HepG2 (cell line): ENCODE measurements around the gene GAREM1. TPM values are rescaled to one million over a fixed set of nuclear protein-coding genes. Genes with fewer than 3 reads are reported as not detected.

Source experiments
- AKNA ChIP-seq: sonication (generic); formaldehyde crosslinking; IDR thresholded peaks from 2 replicates; pipeline ENCODE4 v1.4.0; 2020; ENCODE audit warnings: missing genetic modification reagents, borderline replicate concordance
- CENPT ChIP-seq: sonication (generic); formaldehyde crosslinking; IDR thresholded peaks from 2 replicates; pipeline ENCODE4 v1.8.0; 2022; ENCODE audit warnings: low read depth, mild to moderate bottlenecking, moderate library complexity, missing genetic modification reagents
- FOXM1 ChIP-seq: sonication (generic); formaldehyde crosslinking; IDR thresholded peaks from 2 replicates; pipeline ENCODE4 v1.5.0; 2020; ENCODE audit warnings: missing genetic modification reagents
- HDAC6 ChIP-seq: fragments of 200-600 bp; sonication (generic); IDR thresholded peaks from 2 replicates; pipeline ENCODE4 v1.7.0; 2017; ENCODE audit warnings: mild to moderate bottlenecking, antibody characterized with exemption, low read length, low read depth
- MED1 ChIP-seq: sonication (generic); formaldehyde crosslinking; IDR thresholded peaks from 2 replicates; pipeline ENCODE4 v1.4.0; 2020; ENCODE audit warnings: missing genetic modification reagents
- MIER3 ChIP-seq: IDR thresholded peaks from 2 replicates; pipeline ENCODE4 v1.6.1; 2016; ENCODE audit warnings: missing compliant biosample characterization, borderline replicate concordance
- NFYB ChIP-seq: sonication (generic); formaldehyde crosslinking; IDR thresholded peaks from 2 replicates; pipeline ENCODE4 v1.4.0; 2020; ENCODE audit warnings: missing genetic modification reagents
- SOX5 ChIP-seq: IDR thresholded peaks from 2 replicates; pipeline ENCODE4 v1.6.1; 2016; ENCODE audit warnings: borderline replicate concordance
- TCF7L2 ChIP-seq: IDR thresholded peaks from 2 replicates; pipeline ENCODE4 v1.6.1; 2011; ENCODE audit warnings: mild to moderate bottlenecking, low read depth, low read length, moderate library complexity
- ZBTB38 ChIP-seq: sonication (generic); formaldehyde crosslinking; IDR thresholded peaks from 2 replicates; pipeline ENCODE4 v1.5.1; 2020; ENCODE audit warnings: mild to moderate bottlenecking, missing genetic modification reagents
- ZFX ChIP-seq: sonication (generic); formaldehyde crosslinking; IDR thresholded peaks from 2 replicates; pipeline ENCODE4 v1.4.0; 2020; ENCODE audit warnings: mild to moderate bottlenecking, low read depth, missing genetic modification reagents, moderate library complexity
- ZNF563 ChIP-seq: sonication (generic); formaldehyde crosslinking; IDR thresholded peaks from 2 replicates; pipeline ENCODE4 v1.8.0; 2022; ENCODE audit warnings: mild to moderate bottlenecking, moderate library complexity, missing genetic modification reagents
- polyA plus RNA-seq, 8 experiments: library from polyadenylated mRNA; depleted of rRNA in 3 of 8; stranded (reverse) in 7 of 8; unstranded in 1 of 8; fragments of >200 nt; fragmentation: Illumina TruSeq in 4 of 8; extraction: Trizol in 4 of 8; gene quantifications; 2 replicates each; pipeline versions ENCODE4 v1.2.1 to v1.2.3, GENCODE V29; 2011 to 2016; ENCODE audit warnings: low read depth in 4 of 8, missing spikeins in 1 of 8, mixed read lengths in 1 of 8; ENCODE audit not compliant: insufficient read depth in 1 of 8
- total RNA-seq, 5 experiments: library from RNA; depleted of rRNA; stranded (reverse); fragments of >200 nt; fragmentation: Illumina TruSeq; extraction: Trizol; gene quantifications; 2 replicates each; pipeline ENCODE4 v1.2.3, GENCODE V29; 2016; ENCODE audit warnings: low read depth in 1 of 5
- TF ChIP-seq, protein P1 (sequence below): IDR thresholded peaks from 2 replicates; pipeline ENCODE4 v1.6.1; 2016; ENCODE audit warnings: low read depth, missing genetic modification reagents, missing compliant biosample characterization
- TF ChIP-seq, protein P2 (sequence below): sonication (generic); formaldehyde crosslinking; IDR thresholded peaks from 2 replicates; pipeline ENCODE4 v1.4.0; 2020; ENCODE audit warnings: mild to moderate bottlenecking, missing genetic modification reagents
- TF ChIP-seq, protein P3 (sequence below): sonication (generic); formaldehyde crosslinking; IDR thresholded peaks from 2 replicates; pipeline ENCODE4 v1.4.0; 2020; ENCODE audit warnings: mild to moderate bottlenecking, low read depth, missing genetic modification reagents
- TF ChIP-seq, protein P4 (sequence below): sonication (generic); formaldehyde crosslinking; IDR thresholded peaks from 2 replicates; pipeline ENCODE4 v1.5.1; 2020; ENCODE audit warnings: missing genetic modification reagents, mild to moderate bottlenecking, borderline replicate concordance

GAREM1 gene
- total and polyA plus RNA-seq, 2 of the 13 experiments (the other 11 are each of a cell fraction or from before 2014, with no cell fraction given) = 2.5 to 2.9 TPM

DNA sequence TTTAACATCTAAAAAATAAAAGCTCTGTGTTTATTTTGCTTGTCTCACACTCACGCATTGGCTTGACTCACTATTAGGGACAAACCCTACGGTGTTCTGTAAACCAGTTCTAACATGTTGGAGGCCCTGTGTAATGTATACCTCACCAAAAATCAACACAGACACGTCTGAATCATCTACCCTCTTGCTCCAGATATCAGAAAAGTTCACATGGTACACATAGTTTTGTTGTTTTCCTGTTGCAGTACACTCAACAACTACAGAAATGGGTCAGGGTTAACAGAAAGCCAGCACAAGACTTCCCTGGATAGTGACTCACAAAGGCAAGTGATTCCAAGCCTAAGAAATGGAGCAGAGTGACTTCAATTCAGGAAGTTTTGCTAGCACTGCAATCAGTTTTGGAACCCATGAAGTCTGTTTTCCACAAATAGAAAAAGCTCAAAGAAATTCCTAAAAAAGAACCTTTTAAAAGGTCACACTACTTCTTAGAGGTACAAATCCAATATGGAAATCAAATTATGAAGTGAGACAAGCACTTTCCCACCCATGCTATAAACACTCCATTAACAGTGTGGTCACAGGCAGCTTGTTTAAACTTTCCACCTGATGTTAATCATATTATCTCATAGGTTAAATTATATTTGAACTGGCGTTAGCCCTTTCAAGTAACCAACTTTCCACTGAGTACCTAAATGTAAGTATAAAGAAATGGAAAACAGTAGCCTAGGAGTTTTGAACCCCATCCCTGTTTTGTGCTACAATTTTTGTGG lies 87.4 kb downstream of the GAREM1 start (continued):
- TF ChIP-seq, protein P1, sequence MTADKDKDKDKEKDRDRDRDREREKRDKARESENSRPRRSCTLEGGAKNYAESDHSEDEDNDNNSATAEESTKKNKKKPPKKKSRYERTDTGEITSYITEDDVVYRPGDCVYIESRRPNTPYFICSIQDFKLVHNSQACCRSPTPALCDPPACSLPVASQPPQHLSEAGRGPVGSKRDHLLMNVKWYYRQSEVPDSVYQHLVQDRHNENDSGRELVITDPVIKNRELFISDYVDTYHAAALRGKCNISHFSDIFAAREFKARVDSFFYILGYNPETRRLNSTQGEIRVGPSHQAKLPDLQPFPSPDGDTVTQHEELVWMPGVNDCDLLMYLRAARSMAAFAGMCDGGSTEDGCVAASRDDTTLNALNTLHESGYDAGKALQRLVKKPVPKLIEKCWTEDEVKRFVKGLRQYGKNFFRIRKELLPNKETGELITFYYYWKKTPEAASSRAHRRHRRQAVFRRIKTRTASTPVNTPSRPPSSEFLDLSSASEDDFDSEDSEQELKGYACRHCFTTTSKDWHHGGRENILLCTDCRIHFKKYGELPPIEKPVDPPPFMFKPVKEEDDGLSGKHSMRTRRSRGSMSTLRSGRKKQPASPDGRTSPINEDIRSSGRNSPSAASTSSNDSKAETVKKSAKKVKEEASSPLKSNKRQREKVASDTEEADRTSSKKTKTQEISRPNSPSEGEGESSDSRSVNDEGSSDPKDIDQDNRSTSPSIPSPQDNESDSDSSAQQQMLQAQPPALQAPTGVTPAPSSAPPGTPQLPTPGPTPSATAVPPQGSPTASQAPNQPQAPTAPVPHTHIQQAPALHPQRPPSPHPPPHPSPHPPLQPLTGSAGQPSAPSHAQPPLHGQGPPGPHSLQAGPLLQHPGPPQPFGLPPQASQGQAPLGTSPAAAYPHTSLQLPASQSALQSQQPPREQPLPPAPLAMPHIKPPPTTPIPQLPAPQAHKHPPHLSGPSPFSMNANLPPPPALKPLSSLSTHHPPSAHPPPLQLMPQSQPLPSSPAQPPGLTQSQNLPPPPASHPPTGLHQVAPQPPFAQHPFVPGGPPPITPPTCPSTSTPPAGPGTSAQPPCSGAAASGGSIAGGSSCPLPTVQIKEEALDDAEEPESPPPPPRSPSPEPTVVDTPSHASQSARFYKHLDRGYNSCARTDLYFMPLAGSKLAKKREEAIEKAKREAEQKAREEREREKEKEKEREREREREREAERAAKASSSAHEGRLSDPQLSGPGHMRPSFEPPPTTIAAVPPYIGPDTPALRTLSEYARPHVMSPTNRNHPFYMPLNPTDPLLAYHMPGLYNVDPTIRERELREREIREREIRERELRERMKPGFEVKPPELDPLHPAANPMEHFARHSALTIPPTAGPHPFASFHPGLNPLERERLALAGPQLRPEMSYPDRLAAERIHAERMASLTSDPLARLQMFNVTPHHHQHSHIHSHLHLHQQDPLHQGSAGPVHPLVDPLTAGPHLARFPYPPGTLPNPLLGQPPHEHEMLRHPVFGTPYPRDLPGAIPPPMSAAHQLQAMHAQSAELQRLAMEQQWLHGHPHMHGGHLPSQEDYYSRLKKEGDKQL (CRISPR knock-in tag) = no peak
- TF ChIP-seq, protein P2, sequence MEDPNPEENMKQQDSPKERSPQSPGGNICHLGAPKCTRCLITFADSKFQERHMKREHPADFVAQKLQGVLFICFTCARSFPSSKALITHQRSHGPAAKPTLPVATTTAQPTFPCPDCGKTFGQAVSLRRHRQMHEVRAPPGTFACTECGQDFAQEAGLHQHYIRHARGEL = no peak
- TF ChIP-seq HDAC6 (no peak), TCF7L2 (no peak), ZFX (CRISPR knock-in tag) (no peak), ZNF563 (CRISPR knock-in tag) (no peak), AKNA (CRISPR knock-in tag) (no peak), CENPT (no peak), NFYB (CRISPR knock-in tag) (no peak), FOXM1 (CRISPR knock-in tag) (no peak), MED1 (peak; percentile 48; the same call in 1 of the 2 replicates), MIER3 (no peak), ZBTB38 (CRISPR knock-in tag) (no peak), SOX5 (peak; percentile 62; the same call in 1 of the 2 replicates)
- TF ChIP-seq, protein P3, sequence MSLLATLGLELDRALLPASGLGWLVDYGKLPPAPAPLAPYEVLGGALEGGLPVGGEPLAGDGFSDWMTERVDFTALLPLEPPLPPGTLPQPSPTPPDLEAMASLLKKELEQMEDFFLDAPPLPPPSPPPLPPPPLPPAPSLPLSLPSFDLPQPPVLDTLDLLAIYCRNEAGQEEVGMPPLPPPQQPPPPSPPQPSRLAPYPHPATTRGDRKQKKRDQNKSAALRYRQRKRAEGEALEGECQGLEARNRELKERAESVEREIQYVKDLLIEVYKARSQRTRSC (CRISPR knock-in tag) = no peak
- TF ChIP-seq, protein P4, sequence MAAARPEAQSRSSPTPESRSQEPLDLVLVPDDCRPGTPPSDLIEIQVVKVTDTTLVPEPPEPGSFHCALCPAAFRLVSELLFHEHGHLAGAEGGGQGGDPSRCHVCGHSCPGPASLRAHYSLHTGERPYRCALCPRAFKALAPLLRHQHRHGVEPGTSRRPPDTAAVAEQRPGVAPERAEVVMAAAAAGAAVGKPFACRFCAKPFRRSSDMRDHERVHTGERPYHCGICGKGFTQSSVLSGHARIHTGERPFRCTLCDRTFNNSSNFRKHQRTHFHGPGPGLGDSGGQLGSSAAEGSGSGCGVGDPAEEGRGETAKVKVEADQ (CRISPR knock-in tag) = no peak
